ENCODE measurements around the gene B3GNT7.

DNA sequence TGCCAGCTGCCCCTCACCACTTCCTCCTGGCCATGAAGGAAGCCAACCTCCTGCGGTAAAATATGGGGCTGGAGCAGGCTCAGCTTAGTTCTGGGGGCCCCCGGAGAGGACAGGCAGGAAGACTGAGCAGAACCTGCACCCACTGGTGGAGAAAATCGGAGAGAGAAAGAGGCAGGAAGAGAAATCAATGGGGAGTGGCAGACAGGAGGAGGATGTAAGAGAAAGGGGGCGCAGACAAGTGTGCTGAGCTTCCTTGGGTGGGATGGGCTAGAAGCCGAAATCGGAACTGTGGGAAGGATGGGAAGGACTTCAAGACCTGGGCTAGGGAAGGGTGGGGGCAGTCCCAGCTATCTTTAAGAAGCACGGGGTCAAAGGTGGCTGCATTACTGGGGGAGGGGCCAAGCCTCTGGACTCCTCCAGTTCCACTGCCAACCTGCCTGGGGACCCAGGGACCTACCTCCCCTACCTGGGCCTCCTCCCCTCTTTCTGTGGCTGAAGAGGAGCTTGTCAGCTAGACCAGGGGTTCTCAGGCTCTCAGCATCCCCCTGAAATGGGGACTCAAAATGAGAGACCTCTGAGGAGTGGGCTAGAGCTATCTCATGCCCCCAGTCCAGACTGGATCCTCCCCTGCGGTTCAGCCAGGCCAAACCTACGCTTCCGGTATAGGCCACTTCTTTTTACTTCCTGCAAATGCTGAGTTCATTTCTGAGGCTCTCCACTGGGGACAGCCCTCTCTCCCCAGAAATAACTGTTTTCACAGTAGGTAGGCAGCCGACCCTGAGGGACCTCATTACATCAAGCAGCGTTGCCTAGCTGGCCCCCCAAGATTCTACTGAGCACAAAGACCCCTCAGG is 33.6 kb upstream of the B3GNT7 start:
- TF ChIP-seq ZNF274 (IDR thresholded peaks at IDR 0.05; ENCODE audit: low read depth, low read length) (no peak), YY1 (IDR thresholded peaks at IDR 0.05; ENCODE audit: insufficient read depth, insufficient read length) (no peak), SUZ12 (IDR thresholded peaks at IDR 0.05; ENCODE audit: extremely low read depth, insufficient read depth, insufficient read length) (no peak)

All from NT2/D1 (cell line).